ENCODE results near the gene ANXA1.
"Not testable (repeated sequence)": the region's sequence is repeated elsewhere in the genome, so short reads cannot be mapped to it uniquely, and the experiment has no call there.

The ANXA1 gene

DNA sequence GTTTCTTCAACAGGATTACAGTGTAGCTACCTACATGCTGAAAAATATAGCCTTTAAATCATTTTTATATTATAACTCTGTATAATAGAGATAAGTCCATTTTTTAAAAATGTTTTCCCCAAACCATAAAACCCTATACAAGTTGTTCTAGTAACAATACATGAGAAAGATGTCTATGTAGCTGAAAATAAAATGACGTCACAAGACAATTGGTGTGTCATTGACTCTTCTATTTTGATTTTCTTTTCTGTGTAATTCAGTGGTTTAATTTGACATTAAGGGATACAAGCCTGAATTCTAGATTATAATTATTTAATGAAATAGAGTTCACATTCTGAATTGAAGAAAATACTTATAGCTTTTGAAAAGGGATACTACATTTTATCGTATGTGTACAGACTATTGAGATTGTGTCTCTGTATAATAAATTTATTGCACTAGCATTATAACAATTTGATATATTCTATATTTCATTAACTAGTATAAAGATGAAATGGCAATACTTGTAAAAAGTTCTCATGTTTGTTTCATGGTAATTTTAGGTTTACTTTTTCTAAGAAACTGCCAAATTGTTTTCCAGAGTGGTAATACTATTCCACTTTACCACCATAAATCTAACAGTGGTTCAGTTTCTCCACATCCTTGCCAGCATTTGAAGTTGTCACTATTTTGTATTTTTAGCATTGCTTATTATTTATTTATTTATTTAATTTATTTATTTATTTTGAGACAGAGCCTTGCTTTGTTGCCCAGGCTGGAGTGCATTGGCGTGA lies 18.7 kb downstream of the ANXA1 start:
- no peak for DNase-seq

DNA sequence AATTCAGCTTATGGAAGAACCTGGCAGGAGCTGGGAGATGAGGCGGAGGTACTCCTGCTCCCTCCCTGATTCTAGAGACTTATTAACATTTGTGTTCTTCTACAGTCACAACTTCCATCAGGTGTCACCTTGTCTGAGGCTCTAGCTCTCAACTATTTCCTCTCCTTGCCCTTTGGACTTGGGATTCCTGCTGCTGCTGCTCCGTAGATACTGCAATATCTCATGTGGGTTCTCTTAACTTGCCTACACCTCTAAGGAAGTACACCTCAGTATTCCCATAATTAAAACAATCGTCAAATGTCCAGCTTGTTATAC lies 21.2 kb downstream of the ANXA1 start:
- no peak for DNase-seq

DNA sequence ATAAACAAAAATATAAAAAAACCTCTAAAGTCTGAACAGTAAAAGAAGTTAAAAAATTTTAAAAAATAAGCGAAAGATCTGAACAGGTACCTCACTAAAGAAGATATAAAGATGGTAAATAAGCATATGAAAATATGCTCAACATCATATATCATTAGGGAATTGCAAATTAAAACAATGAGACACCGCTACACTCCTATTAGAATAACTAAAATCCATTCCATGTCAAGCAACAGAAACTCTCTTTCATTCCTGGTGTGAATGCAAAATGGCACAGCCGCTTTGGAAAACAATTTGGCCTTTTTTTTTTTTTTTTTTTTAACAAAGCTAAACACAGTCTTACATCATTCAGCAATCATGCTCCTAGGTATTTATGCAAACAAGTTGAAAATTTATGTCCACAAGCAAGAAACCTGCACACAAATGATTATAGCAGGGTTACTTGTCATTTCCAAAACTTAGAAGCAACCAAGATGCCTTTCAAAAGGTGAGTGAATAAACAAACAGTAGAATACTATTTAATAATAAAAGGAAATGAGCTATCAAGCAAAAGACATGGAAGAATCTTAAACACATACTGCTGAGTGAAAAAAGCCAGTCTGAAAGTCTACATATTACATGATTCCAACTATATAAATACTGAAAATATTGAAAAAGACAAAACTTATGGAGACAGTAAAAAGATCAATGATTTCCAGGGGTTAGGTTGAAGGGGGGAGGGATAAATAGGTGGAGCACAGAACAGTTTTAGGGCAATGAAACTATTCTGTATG lies 22.1 kb downstream of the ANXA1 start:
- DNase-seq = no peak

DNA sequence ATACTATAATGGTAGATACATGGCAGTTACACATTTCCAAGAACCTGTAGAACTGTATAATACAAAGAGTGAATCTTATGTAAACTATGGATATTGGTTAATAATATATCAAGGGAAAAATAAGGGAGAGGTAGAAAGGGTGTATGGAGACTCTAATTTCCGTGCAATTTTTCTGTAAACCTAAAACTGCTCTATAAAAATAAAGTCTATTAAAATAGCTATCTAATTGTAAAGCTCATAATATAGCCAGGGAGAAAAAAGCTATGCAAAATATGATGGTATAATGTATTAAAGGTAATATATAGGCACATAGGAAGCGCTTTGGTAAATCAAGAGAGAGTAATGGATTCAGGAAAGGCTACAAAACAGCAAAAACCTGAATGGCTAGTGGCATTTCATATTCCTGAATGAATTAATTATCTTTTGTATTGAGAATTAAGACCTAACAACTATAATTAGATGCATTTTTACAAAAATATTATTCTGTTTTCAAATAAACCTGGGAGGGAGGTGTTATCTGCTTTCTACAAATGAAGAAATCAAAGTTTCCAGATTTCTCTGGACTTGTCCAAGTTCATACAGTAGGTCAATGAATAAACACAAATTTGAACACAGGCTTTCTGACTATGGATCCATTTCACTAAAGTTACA lies 22.8 kb downstream of the ANXA1 start:
- DNase-seq = no peak

DNA sequence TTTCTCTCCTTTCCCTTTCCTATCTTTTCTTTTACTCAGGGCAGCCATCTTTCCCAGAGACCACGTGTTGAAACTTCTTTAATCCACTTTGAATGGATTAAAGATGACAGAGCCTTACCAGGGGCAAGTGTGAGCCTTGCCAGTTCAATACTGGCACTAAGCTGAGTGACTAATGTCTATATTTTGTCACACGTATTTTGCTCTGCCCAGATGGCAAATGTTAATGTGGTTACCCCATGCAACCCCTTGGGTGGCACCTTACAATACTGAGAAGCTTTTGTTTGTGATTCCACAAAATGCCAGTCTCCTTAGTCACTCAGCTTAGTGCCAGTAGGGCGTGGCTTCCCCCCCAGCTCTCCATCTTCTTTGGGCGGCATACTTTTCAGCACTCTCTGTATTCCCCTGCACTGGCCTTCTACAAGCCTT lies 24.8 kb downstream of the ANXA1 start:
- DNase-seq = no peak

DNA sequence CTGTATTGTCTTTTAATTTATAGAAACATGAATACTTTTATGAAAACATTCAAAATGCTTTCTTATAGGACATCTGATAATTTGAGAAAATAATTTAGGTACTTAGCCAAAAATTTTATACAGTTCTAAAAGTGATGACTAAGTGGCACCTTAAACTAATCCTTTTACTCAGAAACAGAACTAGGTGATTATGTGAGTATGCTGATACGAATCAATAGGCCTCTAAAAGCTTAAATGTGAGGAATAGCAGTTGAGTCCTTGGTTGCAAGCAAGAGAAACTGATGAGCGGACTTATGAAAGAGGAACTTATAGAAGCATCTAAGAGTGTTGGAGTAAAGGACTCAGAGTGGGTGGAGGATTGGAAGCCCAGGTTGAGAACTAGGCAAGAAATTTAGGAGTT lies 26.4 kb downstream of the ANXA1 start:
- no peak for DNase-seq

DNA sequence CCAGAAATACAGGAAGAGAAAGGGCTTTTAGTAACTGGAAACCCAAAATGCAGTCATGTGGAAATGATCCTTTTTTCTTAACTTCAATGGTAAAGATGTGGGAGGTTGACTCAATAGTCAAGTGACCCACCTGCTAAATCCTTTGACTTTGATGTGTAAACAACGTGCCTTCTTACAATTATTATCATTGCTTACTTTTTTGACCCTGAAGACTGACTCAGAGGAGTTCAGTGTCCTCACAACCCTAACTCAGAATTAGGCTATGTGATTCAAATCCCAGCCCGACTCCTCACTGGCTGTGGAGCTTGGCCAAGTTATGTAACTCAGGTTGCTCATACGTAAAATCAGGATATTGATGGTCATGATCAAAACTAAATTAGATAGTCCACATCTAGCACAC lies 27.9 kb downstream of the ANXA1 start:
- DNase-seq = no peak

DNA sequence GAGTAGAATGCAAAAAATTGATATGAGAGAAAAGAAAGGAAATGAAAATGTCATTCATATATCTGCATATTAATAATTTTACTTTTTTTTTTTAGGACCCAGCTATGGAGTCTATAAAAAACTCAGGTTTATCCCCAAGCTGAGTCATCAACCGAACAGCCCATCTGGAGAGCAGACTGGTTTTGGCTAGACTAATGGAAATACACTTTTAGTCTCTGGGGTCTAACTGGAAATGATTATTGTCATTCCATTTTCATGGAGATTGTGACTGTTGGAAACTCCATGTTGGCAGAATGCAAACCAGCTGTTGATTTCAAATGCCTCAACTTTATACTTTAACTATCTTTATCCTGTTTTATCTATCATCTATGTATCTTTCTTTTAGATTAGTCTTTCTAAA lies 28.7 kb downstream of the ANXA1 start:
- DNase-seq = no peak

DNA sequence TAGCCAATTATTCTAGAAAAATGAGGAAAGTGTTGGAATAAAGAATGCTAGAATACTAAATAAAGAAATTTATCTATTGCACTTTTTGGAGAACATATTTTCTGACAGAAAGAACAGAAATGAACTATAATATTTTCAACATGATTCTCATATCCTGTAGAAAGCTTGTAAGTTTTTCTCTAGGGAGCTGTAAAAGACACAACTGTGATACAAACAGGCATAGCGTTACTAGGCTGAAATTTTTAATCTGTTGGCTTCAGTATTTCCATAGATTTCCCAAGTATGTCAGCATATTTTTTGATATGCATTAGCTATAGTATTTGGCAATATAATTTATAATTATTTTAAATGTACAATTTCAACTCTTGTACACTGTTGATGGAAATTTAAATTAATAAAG lies 31.3 kb downstream of the ANXA1 start:
- no peak for DNase-seq

DNA sequence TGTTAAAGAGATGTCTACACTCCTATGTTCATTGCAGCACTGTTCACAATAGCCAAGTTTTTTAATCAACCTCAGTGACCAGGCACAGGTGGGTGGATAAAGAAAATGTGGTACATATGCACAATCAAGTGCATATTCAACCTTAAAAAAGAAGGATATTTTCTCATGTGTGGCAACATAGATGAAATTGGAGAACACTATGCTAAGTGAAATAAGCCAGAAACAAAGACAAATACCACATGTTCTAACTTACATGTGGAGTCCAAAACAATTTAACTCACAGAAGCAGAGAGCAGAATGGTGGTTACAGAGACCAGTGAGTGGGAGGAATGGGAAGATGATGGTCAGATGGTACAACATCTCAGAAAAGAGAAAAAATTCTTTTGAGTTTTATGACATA lies 31.8 kb downstream of the ANXA1 start:
- DNase-seq = no peak

DNA sequence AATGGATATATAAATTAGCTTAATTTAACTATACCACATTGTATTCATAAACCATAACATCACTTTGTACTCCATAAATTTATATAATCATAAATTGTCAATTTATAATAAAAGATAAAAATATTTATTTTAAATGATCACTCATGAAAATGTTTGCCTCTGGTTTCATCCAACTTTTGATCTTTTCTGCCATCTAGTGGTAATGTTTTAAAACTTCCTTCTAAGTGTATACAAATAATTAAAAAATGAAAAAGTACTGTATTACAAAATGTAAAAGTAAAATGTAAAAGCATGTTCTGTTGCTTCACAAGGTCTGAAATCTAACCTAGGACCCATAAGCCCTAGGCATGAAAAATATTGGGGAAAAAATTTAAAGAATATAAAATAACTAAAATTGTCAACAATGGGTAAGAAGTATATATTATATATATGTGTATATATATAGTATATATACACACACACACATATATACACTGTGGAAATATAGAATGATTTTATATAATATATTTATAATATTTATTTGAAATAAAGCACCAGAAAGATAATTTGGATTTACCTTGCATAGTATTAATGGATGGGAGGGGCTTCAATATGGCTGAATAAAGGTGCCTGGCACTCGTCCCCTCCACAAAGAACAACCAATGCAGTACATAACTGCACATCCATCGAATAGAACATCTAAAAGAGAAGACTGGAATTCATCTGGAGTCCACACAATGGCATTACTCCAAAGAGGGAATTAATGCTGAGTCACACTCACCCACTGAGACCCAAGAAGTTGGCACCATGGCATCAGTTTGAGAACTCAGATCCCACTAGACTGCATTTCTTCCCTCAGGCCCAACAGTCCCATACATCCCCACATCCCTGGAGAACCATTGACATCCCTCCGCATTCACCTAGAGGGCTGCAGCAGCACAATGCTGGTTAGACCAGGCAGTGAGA lies 32.5 kb downstream of the ANXA1 start:
- peak; percentile 16 for DNase-seq

DNA sequence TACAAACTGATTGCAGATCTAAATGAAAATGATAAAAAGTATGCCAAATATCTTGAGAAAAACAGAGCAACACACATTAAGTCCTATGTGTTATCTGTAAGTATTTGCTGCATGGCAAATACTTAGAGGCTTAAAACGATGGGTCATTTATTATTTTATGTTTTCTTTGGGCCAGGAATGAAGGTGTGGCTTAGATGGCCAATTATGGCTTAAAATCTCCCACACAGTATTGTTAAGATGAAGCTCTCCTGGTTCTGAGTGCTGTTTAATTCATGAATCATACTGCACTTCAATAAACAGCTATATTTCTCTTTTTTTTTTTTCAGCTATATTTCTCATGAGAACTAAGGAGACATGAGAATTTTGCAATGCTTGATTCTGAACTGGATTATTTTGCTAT lies 39.4 kb downstream of the ANXA1 start:
- DNase-seq = not testable (repeated sequence)

DNA sequence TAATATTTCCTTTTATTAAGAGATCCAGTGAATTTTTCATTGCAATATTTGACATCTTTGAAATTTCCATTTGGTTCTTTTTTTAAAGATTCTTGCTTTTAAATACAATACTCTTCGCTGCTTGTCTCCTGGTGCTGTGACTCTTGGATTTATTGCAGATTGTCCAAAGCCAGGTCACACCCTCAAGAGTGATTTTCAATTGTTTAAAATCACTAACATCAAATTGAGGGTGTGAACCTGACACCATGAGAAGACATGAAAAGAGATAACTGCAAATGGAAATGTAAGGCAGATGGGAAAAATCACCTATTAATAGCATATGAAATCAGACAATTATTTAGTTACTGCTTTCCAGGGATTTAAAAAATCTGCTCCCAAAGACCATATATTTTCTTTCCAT lies 42.6 kb downstream of the ANXA1 start:
- no peak for DNase-seq

DNA sequence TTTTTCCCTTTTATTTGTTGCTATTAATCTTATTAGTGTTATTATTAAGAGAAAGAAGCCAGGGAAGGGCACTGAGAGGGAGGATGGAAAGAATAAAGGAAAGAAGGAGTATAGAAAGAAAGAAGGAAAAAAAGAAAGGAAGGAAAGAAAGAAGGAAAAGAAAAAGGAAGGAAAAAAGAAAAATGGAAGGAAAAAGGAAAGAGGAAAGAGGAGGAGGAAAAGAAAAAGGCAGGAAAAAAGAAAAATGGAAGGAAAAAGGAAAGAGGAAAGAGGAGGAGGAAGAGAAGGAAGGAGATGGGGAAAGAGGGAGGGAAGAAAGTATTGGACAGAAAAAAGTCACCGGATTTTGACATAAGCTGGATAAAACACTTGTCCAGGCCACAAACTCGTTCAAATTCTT lies 47.8 kb downstream of the ANXA1 start:
- DNase-seq = no peak

DNA sequence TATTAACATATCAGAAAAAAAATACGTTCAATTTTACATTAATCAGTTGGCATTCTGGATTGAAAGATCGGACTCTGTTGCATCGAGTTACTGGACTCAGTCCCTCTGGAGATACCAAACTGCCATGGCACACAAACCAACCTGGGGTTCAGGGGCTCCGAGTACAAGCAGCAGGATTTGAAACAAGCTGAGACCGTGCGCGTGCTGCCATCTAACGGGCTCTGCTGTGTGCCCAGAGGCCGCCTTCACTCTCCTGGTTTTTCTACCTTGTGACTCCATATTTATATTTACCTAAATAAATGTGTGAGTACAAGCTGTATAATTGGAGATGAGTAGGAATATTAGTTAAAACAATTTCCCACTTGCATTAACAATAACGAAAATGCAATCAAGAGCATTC lies 48.2 kb downstream of the ANXA1 start:
- no peak for DNase-seq

DNA sequence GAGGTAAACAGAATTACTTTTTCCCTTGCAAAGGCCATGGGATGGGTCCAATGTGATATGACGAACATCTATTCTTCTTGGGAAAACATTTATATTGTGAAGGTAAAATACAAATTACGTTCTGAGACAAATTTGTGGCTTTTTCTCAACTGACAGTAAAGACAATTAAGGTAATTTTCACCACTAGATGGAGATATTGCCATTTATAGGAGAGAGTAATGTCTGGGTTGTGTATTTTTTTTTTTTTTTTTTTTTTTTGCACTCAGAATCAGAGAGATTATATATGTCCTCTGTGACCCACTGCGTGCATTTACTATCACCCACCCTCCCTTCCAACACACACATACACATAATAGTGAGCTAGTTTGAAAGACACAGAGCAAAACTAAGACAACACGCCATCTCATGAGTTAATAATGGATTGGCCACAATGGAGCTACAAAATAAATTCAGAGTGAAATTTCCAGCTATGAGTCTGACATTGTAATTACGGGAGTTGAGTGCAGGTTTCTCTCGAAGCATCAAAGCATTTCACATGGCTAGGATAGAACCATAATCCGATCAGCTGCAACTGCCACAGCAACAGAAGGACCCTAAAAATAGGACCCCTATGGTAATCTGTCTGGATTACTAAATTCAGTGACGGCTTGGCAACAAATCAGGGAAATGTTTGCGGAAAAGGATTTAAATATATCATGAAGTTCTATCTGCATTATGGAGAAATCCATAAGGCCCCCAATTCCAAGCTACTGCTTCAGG lies 49.2 kb downstream of the ANXA1 start:
- DNase-seq = peak; percentile 47

DNA sequence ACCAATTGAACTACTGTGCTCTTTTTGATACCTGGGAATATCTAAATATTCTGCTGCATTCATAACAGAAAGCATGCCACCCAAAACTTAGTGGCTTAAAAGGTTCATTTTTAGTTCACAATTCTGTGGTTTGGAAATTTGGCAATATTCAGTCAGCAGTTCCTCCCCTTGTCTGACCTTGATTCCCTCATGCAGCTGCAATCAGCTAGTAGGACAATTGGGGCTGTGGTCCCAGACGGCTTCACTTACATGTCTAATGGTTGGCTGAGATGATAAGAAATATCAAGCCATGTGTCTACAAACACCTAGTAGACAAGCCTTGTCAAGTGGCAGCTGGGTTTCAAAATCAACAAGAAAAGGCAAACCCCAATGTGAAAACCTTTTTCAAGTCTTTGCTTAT lies 51.3 kb downstream of the ANXA1 start:
- DNase-seq = no peak

DNA sequence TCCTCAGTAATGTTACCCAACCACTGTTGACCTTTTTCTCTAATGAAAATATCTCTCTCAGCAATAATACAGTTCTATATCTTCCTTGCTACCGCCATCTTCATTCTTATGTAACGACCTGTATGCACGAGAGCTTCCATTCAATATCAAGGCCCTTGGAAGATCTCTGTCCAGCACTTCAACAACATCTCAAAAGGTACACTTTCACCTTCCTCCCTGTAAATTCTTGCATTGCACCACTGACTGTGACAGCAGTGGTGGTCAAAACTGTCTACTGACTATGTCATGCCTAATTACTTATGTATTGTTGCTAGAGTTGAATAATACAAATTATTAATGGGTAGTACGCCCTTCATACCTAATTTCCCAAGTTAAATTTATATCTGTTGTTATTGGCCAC lies 53.3 kb downstream of the ANXA1 start:
- DNase-seq = no peak

DNA sequence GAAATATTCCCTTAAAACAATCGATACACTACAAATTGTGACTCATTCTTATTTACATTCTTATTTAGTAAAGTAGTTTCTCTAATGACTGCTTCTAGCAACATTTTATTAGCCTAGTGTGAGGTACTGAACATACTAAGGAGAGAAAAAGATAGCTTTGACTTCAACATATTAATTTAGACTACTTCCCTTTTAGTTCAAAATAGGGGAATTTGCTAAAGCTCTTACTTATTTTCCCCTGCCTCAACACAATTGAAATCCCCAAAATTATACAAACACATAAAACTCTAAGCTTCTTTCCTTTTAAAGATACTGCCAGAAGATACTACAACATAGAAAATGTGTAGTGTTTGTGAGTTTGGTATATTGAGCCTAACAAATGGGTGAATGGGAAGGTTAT lies 55.2 kb downstream of the ANXA1 start:
- DNase-seq = no peak

DNA sequence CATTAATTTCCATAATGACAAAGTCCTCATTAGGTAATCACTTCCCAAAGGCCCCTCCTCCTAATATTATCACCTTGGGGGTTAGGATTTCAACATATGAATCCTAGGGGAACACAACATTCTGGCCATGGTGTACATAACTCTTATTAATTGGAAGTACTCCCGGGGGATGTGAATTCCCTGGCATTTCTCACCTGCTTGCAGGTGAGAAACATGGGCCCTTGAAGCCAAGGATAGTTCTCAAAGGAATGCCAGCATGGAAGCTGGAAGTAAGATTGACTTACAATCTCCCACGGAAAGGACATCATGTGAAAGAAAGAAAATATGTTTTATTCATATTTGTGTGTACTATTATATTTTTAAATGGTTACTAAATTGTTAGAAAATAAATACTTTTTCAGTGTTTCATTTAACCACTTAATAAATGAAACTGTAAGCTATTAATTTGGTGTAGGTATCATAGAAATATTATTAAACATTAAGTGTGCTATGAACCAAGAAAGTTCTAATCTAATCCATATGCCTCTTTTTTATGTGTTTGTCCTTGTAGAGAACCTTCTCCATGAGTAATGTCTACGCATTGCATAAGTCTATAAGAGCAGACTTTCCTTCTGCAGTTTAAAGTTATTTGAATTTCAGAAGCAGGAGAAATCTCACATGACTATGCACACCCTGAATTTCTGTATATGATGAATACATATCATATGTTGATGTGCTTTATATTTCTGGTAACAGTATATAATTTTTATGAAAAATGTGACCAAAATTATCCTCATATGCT lies 59.4 kb downstream of the ANXA1 start:
- no peak for DNase-seq

DNA sequence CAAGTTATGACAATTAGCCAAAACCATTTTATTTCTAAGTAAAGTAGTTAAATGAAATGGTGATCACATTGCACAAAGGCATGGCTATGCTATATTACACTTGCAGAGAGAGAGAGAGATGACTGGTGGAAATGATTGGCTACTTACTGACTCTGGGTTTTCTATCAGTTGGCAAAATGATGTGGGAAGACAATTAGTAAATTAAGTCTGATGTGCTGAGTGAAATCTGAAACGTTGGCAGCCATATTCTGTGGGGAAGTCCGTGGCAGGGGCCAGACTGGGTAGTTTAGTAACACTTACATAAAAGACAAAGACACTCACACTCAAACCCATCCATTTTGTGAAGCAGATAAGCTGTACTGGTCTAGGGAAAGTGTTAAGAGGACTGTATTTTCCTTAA lies 61.6 kb downstream of the ANXA1 start:
- no peak for DNase-seq

DNA sequence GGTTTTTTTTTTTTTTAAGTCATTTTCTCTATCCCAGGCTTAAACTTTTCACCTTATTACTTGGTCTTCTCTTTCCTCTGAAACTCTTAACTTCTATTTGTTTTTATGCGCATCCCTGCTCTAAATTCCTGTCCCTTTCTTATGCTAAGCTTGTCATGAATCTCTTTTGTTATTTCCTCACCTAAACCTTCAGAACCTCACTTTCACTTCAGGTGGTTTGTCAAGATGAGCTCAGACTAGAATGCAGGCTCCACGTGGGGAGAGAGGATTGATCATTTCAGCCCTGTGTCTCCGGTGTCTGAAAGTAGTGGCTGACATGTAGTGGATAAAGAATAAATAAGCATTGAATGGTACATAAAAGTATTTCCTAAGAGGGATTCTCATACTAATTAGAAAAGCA lies 63.6 kb downstream of the ANXA1 start:
- no peak for DNase-seq

Measured in COR-L47 (cell line).